Measurements from ENCODE around the gene PMPCA.
A peak's percentile ranks its signal among the peaks of the same experiment; 100 is the strongest.
"Not testable (repeated sequence)": the region's sequence is repeated elsewhere in the genome, so short reads cannot be mapped to it uniquely, and the experiment has no call there.

The PMPCA gene

DNA sequence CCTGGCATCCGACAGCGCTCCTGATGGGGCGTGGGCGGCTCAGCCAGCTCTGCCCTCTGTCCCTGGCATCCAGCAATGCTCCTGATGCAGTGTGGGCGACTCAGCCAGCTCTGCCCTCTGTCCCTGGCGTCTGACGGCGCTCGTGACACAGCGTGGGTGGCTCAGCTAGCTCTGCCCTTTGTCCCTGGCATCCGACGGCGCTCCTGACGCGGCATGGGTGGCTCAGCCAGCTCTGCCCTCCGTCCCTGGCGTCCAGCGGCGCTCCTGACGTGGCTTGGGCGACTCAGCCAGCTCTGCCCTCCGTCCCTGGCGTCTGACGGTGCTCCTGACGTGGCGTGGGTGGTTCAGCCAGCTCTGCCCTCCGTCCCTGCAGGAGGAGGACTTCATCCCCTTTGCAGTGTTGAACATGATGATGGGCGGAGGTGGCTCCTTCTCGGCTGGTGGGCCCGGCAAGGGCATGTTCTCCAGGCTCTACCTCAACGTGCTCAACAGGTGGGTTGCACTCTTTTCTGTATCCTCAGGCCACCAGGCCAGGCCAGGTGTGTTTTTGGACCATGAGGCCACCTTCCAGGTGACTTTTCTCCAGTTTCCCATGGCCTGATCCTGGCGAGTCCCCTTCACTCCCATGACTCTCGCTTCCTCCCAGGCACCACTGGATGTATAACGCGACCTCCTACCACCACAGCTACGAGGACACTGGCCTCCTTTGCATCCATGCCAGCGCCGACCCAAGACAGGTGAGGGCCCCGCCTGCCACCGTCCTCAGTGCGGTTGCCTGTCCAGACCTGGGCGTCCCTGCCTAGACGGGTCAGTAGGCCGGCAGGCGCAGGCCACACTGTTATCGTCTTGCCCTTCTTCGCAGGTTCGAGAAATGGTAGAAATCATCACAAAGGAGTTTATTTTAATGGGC is 8.0 kb downstream of the PMPCA start:
- no peak for DNase-seq

- no peak for DNase-seq
Measured at GRCh38 chr9:136419092-136419420, 8.6 kb downstream of the PMPCA start.

- DNase-seq = no peak
Measured at GRCh38 chr9:136421791-136422190, 11.3 kb downstream of the PMPCA start.

DNA sequence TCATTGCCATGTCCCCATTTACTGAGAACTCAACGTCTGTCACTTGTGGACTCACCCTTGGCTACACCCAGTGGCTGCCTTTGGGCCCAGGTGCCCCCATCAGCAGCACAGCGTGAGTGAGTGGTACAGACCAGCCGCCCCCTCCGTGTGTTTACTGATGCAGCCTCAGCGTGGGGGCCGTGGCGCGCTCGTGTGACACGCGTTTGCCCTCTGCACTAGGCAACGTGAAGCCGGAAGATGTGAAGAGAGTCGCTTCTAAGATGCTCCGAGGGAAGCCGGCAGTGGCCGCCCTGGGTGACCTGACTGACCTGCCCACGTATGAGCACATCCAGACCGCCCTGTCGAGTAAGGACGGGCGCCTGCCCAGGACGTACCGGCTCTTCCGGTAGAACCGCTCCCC is 12.4 kb downstream of the PMPCA start:
- DNase-seq = no peak

DNA sequence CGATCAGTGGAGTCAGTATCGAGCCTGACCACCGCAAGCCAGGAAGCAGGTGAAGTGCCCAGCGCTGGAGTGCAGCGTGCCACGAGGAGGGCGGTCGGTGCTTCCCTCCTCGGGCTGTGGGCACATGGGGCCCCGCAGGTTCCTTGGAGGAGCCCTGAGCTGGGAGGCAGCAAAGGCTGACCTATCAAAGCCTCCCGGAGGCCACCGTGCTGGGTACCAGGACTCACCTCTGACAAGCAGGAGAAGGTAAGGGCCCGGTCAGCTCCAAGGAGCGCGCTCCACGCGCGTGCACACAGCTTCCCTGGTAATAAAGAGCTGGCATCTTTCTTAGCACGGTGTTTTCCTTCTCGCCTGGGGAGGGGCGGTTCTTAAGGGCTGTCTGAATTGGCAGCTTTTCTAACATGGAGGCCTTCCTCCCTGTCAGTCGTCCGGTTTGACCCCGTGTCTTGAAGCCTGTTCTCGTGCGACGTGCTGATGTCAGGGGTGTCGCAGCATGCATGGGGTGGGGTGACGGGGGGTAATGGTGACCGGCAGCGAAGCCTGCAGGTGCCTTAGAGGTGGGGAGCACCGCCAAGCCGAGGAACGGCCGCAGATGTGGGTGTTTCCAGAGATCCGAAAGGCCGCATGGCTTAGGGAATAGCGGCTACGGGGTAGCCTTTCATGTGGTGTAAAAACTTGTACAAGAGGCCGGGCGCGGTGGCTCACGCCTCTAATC is 13.1 kb downstream of the PMPCA start:
- no peak for DNase-seq

DNA sequence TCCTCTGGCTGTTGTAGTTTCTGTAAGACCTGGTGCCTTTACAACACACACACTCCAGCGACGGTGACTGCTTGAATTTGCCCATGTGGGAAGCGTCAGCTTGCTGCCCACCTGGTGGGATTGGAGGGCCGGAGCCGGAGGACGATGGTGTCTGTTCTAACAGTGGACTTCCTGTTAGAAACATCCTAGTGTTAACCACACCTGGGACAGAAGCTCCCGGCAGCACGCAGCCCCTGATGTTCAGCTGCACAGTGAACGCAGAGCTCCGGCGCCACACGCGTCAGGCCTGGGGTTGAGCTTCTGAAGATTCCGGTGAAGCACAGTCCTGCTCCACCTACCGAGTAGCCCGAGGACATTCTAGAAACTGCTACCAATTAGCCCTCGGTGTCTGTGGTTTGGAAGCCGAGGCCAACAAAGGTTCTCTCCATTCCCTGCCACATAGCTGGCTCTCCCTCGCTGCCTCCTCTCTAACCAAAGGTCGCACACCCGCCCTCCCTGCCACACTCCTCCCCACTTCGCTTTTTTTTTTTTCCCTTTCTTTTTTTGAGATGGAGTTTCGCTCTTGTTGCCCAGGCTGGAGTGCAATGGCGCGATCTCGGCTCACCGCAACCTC is 14.4 kb downstream of the PMPCA start:
- no peak for DNase-seq

DNA sequence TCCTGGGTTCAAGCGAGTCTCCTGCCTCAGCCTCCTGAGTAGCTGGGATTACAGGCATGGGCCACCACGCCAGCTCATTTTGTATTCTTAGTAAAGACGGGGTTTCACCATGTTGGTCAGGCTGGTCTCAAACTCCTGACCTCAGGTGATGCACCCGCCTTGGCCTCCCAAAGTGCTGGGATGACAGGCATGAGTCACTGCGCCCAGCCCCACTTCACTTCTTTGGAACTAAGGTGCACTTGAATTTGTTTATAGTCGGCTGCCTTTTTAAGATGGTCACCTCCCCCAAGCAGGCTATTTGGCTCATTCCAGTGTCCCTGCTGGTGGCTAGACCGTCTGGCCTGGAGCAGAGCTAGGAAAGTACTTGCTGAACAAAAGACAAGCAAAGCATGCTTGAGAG is 14.9 kb downstream of the PMPCA start:
- not testable (repeated sequence) for DNase-seq

GRCh38 chr9:136426787-136427186 is 16.3 kb downstream of the PMPCA start:
- no peak for DNase-seq

- DNase-seq = no peak
Measured at GRCh38 chr9:136429075-136429628, 18.7 kb downstream of the PMPCA start.

DNA sequence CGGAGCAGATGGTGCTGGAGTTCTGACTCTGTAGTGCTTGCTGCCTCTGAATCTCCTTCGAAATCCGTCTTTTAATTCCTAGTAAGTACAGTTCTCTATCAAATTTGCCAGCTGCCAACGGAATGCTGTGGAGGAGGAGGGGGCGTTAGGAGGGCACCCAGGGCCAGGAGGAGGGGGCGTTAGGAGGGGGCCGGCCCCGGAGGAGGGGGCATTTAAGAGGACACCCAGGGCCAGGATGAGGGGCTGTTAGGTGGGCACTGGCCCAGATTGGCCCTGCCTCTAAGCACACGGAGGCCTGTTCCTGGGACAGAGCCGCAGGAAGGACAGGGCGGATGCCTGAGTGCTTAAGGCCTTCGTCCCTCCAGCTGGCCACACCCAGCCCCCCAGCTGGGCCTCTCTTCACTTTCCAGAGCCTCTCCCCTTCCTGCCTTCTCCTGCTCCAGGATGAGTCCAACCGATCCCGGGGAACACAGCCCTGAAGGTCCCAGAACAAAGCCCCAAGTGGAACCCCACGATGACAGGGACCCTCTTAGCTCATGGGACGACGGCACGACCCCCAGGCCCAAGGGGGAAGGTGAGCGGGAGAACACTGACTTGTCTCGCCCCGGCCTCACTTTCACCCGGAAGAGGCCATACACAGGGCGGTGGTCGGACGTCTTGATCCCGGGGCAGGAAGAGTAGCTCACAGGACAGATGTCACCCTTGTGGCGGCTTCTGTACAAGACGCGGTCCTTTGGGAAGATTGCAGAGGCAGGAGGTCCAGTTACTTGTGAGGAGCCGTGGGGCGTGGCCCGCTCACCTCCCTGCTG is 19.4 kb downstream of the PMPCA start:
- DNase-seq = no peak

DNA sequence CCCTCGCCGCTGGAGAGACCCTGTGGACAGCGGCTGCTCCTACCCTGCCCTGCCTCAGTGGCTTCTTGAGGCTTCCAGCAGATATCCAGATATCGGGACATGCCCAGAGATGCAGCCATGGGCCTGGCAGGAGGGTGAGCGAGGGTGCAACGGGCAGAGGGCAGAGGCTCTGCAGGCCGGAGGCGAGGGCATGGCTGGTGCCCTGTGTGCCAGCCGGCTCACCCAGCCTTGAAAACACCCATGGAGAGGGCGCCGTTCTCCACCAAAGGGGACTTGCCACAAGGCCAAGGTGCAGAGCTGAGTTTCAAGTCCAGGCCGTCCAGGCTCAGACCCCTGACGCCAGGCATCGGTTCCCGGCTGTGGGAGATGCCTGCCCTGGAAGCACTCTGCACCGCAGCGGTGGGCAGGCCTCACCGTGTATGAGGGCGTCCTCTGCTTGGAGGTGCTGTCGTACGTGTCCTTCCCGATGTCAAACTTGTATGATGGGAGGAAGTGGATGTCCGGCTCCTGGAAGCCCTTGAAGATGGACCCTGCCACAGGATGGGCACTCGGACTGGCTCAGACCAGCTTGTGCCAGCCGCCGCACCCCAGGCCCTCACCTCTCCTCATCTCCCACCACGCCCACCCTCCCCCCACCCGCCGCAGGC is 20.3 kb downstream of the PMPCA start:
- no peak for DNase-seq

- no peak for DNase-seq
Measured at GRCh38 chr9:136431782-136432350, 21.4 kb downstream of the PMPCA start.

GRCh38 chr9:136432591-136432990 is 22.1 kb downstream of the PMPCA start:
- no peak for DNase-seq

GRCh38 chr9:136433043-136433715 is 22.7 kb downstream of the PMPCA start:
- no peak for DNase-seq

- DNase-seq = no peak
Measured at GRCh38 chr9:136433849-136434579, 23.6 kb downstream of the PMPCA start.

DNA sequence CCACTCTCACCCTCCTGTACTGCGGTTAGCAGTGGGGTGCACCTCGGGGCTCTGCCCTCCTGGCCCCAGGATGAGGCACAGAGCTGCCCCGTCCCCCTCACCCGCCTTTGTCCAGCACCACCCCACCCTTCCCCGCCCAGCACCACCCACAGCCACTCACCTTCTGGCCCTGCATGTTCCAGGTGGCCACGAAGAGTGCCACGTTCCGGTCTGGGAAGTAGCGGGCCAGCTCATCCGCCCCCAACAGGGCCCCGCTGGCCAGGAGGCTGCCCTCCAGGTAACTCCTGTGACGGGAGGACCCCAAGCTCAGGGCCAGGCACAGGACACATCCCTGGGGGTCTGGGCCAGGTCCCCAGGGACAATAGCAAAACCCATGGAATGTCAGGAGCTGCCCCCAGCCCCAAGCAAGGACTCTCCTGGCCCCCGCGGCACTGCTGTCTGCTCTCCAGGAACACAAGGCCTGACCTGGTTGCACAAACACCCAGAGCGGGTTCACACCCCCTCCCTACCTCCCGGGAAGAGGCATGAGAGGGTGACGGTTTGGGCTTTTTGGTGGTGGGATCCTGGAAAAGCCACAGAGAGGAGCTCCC is 24.2 kb downstream of the PMPCA start:
- DNase-seq = no peak

GRCh38 chr9:136436055-136436634 is 25.7 kb downstream of the PMPCA start:
- DNase-seq = no peak

DNA sequence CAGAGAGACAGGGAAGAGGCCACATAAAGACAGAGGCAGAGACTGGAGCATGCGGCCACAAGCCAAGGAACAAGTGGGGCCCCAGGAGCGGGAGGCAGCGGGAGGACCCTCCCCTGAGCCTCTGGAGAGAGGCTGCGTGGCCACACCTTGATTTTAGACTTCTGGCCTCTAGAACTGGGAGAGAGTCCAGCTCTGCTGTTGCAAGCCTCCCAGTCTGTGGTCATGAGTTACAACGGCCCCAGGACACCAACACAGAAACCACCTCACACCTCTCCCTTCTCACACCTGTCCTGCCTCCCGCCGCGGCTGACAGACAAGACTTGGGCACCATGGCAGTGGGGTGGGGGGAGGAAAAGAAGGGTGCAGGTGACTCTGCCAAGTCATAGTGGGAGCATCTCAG is 27.0 kb downstream of the PMPCA start:
- no peak for DNase-seq

GRCh38 chr9:136437839-136438547 is 27.5 kb downstream of the PMPCA start:
- peak; percentile 46 for DNase-seq

Data from CD4-positive, alpha-beta T cell treated with Interleukin-21 for 1 hour (primary cell).